Vagina (tissue), 2 donors: ENCODE measurements around the gene WSB1.

Experiments used
- CTCF ChIP-seq, 3 experiments: fragments of 450-650 bp in 2 of 3; fragments of 200-600 bp in 1 of 3; sonication (generic) in 1 of 3; IDR thresholded peaks; one replicate each; pipeline ENCODE4 v1.5.1; 2017 to 2019; ENCODE audit warnings: antibody characterized with exemption in 3 of 3, mild to moderate bottlenecking in 2 of 3, moderate library complexity in 2 of 3
- POLR2A ChIP-seq, 2 donors: fragments of 450-650 bp; IDR thresholded peaks; one replicate each; pipeline ENCODE4 v1.6.1; 2017; ENCODE audit warnings: antibody characterized with exemption in 2 of 2, mild to moderate bottlenecking in 2 of 2, moderate library complexity in 2 of 2

- TF ChIP-seq CTCF (IDR thresholded peaks at IDR 0.05) (no peak), POLR2A (IDR thresholded peaks at IDR 0.05) (no peak)
Observed at GRCh38 chr17:27315796-27316465, 22.0 kb downstream of the WSB1 start.
